Measurements from ENCODE around the gene MDM2.
"Not testable (repeated sequence)": the region's sequence is repeated elsewhere in the genome, so short reads cannot be mapped to it uniquely, and the experiment has no call there.

MDM2 gene

GRCh38 chr12:68839183-68840147 lies 31.5 kb downstream of the MDM2 start:
- in situ Hi-C loops (cut with HindIII; ENCODE audit: low pct_ligation_motif_present, low pct_unique_long_range_greater_than_20kb, low sequenced_read_pairs), result no loop called here
- DNase-seq, result no peak

- in situ Hi-C loops (cut with HindIII; ENCODE audit: low pct_ligation_motif_present, low pct_unique_long_range_greater_than_20kb, low sequenced_read_pairs); DNase-seq: not testable (repeated sequence)
These were observed 33.2 kb downstream of the MDM2 start for GRCh38 chr12:68841175-68841574.

- in situ Hi-C loops (cut with HindIII; ENCODE audit: low pct_ligation_motif_present, low pct_unique_long_range_greater_than_20kb, low sequenced_read_pairs), result no loop called here
These were observed 33.7 kb downstream of the MDM2 start for GRCh38 chr12:68841717-68842116.

GRCh38 chr12:68842123-68842522 lies 34.1 kb downstream of the MDM2 start:
- no peak for DNase-seq
- in situ Hi-C loops (cut with HindIII; ENCODE audit: low pct_ligation_motif_present, low pct_unique_long_range_greater_than_20kb, low sequenced_read_pairs), result no loop called here

More at GRCh38 chr12:68841717-68842116, 33.7 kb downstream of the MDM2 start:
- DNase-seq, result no peak

GRCh38 chr12:68842784-68843567 lies 35.0 kb downstream of the MDM2 start:
- DNase-seq, result no peak
- in situ Hi-C loops (cut with HindIII; ENCODE audit: low pct_ligation_motif_present, low pct_unique_long_range_greater_than_20kb, low sequenced_read_pairs), result no loop called here

- DNase-seq, result no peak
- in situ Hi-C loops (cut with HindIII; ENCODE audit: low pct_ligation_motif_present, low pct_unique_long_range_greater_than_20kb, low sequenced_read_pairs), result no loop called here
These were observed 36.4 kb downstream of the MDM2 start for GRCh38 chr12:68844318-68844745.

- in situ Hi-C loops (cut with HindIII; ENCODE audit: low pct_ligation_motif_present, low pct_unique_long_range_greater_than_20kb, low sequenced_read_pairs), result no loop called here
- no peak for DNase-seq
These were observed 37.1 kb downstream of the MDM2 start for GRCh38 chr12:68844788-68845695.

- in situ Hi-C loops (cut with HindIII; ENCODE audit: low pct_ligation_motif_present, low pct_unique_long_range_greater_than_20kb, low sequenced_read_pairs), result no loop called here
- DNase-seq, result no peak
These were observed 38.8 kb downstream of the MDM2 start for GRCh38 chr12:68846811-68847210.

GRCh38 chr12:68850390-68850789 lies 42.4 kb downstream of the MDM2 start:
- in situ Hi-C loops (cut with HindIII; ENCODE audit: low pct_ligation_motif_present, low pct_unique_long_range_greater_than_20kb, low sequenced_read_pairs), result loop anchor here (25.0 kb wide), 1 partner anchor 212 kb away; no protein-coding TSS in a partner anchor
- no peak for DNase-seq

GRCh38 chr12:68851592-68852306 lies 43.8 kb downstream of the MDM2 start:
- in situ Hi-C loops (cut with HindIII; ENCODE audit: low pct_ligation_motif_present, low pct_unique_long_range_greater_than_20kb, low sequenced_read_pairs), result loop anchor here (25.0 kb wide), 1 partner anchor 211 kb away; no protein-coding TSS in a partner anchor

GRCh38 chr12:68853396-68854077 lies 45.6 kb downstream of the MDM2 start:
- DNase-seq, result no peak
- in situ Hi-C loops (cut with HindIII; ENCODE audit: low pct_ligation_motif_present, low pct_unique_long_range_greater_than_20kb, low sequenced_read_pairs), result loop anchor here (25.0 kb wide), 1 partner anchor 209 kb away; no protein-coding TSS in a partner anchor

More at GRCh38 chr12:68851592-68852306, 43.8 kb downstream of the MDM2 start:
- DNase-seq, result no peak

- DNase-seq, result no peak
- in situ Hi-C loops (cut with HindIII; ENCODE audit: low pct_ligation_motif_present, low pct_unique_long_range_greater_than_20kb, low sequenced_read_pairs), result loop anchor here (25.0 kb wide), 1 partner anchor 208 kb away; no protein-coding TSS in a partner anchor
These were observed 46.1 kb downstream of the MDM2 start for GRCh38 chr12:68854078-68854468.

GRCh38 chr12:68854554-68854953 lies 46.6 kb downstream of the MDM2 start:
- DNase-seq, result no peak
- in situ Hi-C loops (cut with HindIII; ENCODE audit: low pct_ligation_motif_present, low pct_unique_long_range_greater_than_20kb, low sequenced_read_pairs), result loop anchor here (25.0 kb wide), 1 partner anchor 208 kb away; no protein-coding TSS in a partner anchor

GRCh38 chr12:68855111-68855510 lies 47.1 kb downstream of the MDM2 start:
- no peak for DNase-seq
- in situ Hi-C loops (cut with HindIII; ENCODE audit: low pct_ligation_motif_present, low pct_unique_long_range_greater_than_20kb, low sequenced_read_pairs), result loop anchor here (25.0 kb wide), 1 partner anchor 207 kb away; no protein-coding TSS in a partner anchor

GRCh38 chr12:68855771-68856170 lies 47.8 kb downstream of the MDM2 start:
- DNase-seq, result no peak
- in situ Hi-C loops (cut with HindIII; ENCODE audit: low pct_ligation_motif_present, low pct_unique_long_range_greater_than_20kb, low sequenced_read_pairs), result loop anchor here (25.0 kb wide), 1 partner anchor 207 kb away; no protein-coding TSS in a partner anchor

- no peak for DNase-seq
These were observed 48.5 kb downstream of the MDM2 start for GRCh38 chr12:68856510-68856909.

GRCh38 chr12:68861890-68862289 lies 53.9 kb downstream of the MDM2 start:
- in situ Hi-C loops (cut with HindIII; ENCODE audit: low pct_ligation_motif_present, low pct_unique_long_range_greater_than_20kb, low sequenced_read_pairs), result loop anchor here (25.0 kb wide), 1 partner anchor 200 kb away; no protein-coding TSS in a partner anchor
- no peak for DNase-seq

More at GRCh38 chr12:68856510-68856909, 48.5 kb downstream of the MDM2 start:
- in situ Hi-C loops (cut with HindIII; ENCODE audit: low pct_ligation_motif_present, low pct_unique_long_range_greater_than_20kb, low sequenced_read_pairs), result loop anchor here (25.0 kb wide), 1 partner anchor 206 kb away; no protein-coding TSS in a partner anchor

All from ACHN (cell line).